SK-N-MC (cell line): ENCODE measurements around the gene VRK2.

Experiments
- DNase-seq: peaks from one replicate; pipeline ENCODE4 v3.0.0-alpha.2; 2011; ENCODE audit warnings: low read depth, low spot score
- H3K27ac ChIP-seq: fragments of 200-600 bp; sonication (generic); 2 replicates; pipeline ENCODE4 v1.5.1; 2016; ENCODE audit warnings: mixed run types
- H3K36me3 ChIP-seq: fragments of 200-600 bp; sonication (generic); 2 replicates; pipeline ENCODE4 v1.6.1; 2017; ENCODE audit warnings: antibody characterized with exemption, low read length, mixed read lengths; ENCODE audit not compliant: insufficient read depth
- H3K4me3 ChIP-seq: fragments of 200-600 bp; sonication (generic); 2 replicates; pipeline ENCODE4 v1.5.1; 2016
- H3K9ac ChIP-seq: fragments of 200-600 bp; sonication (generic); 2 replicates; pipeline ENCODE4 v1.8.0; 2017; ENCODE audit warnings: mixed run types, mixed read lengths; ENCODE audit not compliant: insufficient read length
- H3K9me3 ChIP-seq: fragments of 200-600 bp; sonication (generic); 2 replicates; pipeline ENCODE4 v1.6.1; 2017; ENCODE audit warnings: low read depth, mild to moderate bottlenecking, antibody characterized with exemption, low read length, moderate library complexity, mixed read lengths
- EZH2 ChIP-seq: fragments of 200-600 bp; sonication (generic); IDR thresholded peaks from one replicate; pipeline ENCODE4 v1.6.1; 2017; ENCODE audit warnings: antibody characterized with exemption
- FOXP2 ChIP-seq: optimal IDR thresholded peaks from 2 replicates; pipeline ENCODE3; 2011; ENCODE audit warnings: mild to moderate bottlenecking, moderate library complexity; ENCODE audit not compliant: insufficient read depth; ENCODE audit errors: extremely low read length, control extremely low read depth
- POLR2AphosphoS5 ChIP-seq: IDR thresholded peaks from 2 replicates; pipeline ENCODE4 v1.6.1; 2012; ENCODE audit warnings: mild to moderate bottlenecking, low read depth, low read length, borderline replicate concordance

VRK2 gene

DNA sequence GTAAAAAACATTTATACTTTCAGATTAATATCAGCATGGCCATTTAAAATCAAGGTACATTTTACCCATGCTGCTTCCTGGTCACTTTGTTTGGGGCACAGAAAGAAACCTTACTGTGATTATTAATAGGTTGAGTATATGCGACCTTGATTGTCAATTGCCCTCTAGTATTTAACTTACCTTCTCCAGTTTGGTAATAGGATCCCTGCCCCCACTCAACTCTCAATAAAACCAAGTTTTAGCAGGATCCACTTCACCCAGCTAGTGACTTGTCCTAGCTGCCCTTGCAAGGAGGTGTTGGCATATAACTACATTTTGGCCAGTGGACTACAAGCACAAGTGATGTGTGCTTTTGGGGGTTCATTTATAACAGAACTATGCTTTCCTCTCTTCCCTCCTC, 160.2 kb downstream of the VRK2 start:
- Histone ChIP-seq H3K27ac (no peak overlapping the region), H3K9ac (no peak overlapping the region), H3K36me3 (peaks cover 35% of the 10 kb centered on the region), H3K9me3 (no peaks in the 10 kb centered on the region; the same call in 1 of the 2 replicates), H3K4me3 (no peak overlapping the region)
- DNase-seq, result no peak
- TF ChIP-seq POLR2AphosphoS5 (no peak), EZH2 (no peak), FOXP2 (no peak)

DNA sequence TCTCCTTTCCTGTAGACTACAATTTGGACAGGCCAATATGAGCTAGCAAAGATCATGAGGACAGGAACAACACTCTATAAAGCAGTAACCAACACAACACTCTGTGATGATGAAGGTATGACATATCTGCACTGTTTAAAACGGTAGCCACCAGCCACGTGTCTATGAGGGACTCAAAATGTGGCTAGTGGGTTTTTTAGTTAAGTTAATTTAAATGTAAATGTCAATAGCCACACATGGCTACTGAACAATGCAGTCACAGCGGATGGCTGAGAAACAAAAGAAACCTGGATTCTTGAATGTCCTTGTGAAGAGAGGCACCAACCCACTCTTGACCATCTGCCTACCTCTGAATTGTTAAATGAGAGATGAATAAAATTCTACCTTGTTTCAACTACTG, 160.6 kb downstream of the VRK2 start:
- peaks cover 37% of the 10 kb centered on the region for H3K36me3 ChIP-seq
- H3K4me3 ChIP-seq, result no peak overlapping the region
- TF ChIP-seq EZH2 (no peak), POLR2AphosphoS5 (no peak), FOXP2 (no peak)
- H3K9me3 ChIP-seq, result no peaks in the 10 kb centered on the region; the same call in 1 of the 2 replicates
- no peak overlapping the region for H3K9ac ChIP-seq
- DNase-seq, result no peak
- H3K27ac ChIP-seq, result no peak overlapping the region
